NT2/D1 (cell line): ENCODE data around the gene CPEB3.

Source experiments
- YY1 ChIP-seq: IDR thresholded peaks from 2 replicates; pipeline ENCODE4 v1.6.1; 2011; ENCODE audit not compliant: insufficient read length, insufficient read depth
- ZNF274 ChIP-seq: IDR thresholded peaks from 2 replicates; pipeline ENCODE4 v1.6.1; 2011; ENCODE audit warnings: mild to moderate bottlenecking, low read depth, low read length

- TF ChIP-seq YY1 (no peak), ZNF274 (no peak)
Measured at GRCh38 chr10:92003258-92003657, 287.6 kb downstream of the CPEB3 start.
